Stimulated activated naive CD8-positive, alpha-beta T cell treated with anti-CD3 and anti-CD28 coated beads, Interleukin-15, amount 100 ng/mL, for 72 hours (primary cell): ENCODE data around the gene MYDGF.
"Not testable (repeated sequence)": the region's sequence is repeated elsewhere in the genome, so short reads cannot be mapped to it uniquely, and the experiment has no call there.

Source experiments
- ATAC-seq: fragments of 150-1000 bp; cut with Tn5 transposase; 2 replicates; pipeline ENCODE4 v1.10.0; 2021; ENCODE audit warnings: mild to moderate bottlenecking, moderate library complexity
- DNase-seq, 2 donors: peaks; one replicate each; pipeline ENCODE4 v3.0.0; 2021 to 2022
- H3K27ac Mint-ChIP-seq, 2 donors: one replicate each; pipeline ENCODE4 v1.8.0; 2022; ENCODE audit warnings: mild to moderate bottlenecking in 2 of 2, mixed read lengths in 2 of 2, moderate library complexity in 2 of 2
- H3K27me3 Mint-ChIP-seq: one replicate; pipeline ENCODE4 v1.8.0; 2022; ENCODE audit warnings: mixed read lengths
- H3K4me1 Mint-ChIP-seq: one replicate; pipeline ENCODE4 v1.8.0; 2022; ENCODE audit warnings: mild to moderate bottlenecking, mixed read lengths
- H3K4me3 Mint-ChIP-seq, 2 donors: one replicate each; pipeline ENCODE4 v1.8.0; 2022; ENCODE audit warnings: mild to moderate bottlenecking in 2 of 2, mixed read lengths in 2 of 2, moderate library complexity in 1 of 2
- H3K9me3 Mint-ChIP-seq, 2 donors: one replicate each; pipeline ENCODE4 v1.8.0; 2022; ENCODE audit warnings: mixed read lengths in 2 of 2

The MYDGF gene

DNA sequence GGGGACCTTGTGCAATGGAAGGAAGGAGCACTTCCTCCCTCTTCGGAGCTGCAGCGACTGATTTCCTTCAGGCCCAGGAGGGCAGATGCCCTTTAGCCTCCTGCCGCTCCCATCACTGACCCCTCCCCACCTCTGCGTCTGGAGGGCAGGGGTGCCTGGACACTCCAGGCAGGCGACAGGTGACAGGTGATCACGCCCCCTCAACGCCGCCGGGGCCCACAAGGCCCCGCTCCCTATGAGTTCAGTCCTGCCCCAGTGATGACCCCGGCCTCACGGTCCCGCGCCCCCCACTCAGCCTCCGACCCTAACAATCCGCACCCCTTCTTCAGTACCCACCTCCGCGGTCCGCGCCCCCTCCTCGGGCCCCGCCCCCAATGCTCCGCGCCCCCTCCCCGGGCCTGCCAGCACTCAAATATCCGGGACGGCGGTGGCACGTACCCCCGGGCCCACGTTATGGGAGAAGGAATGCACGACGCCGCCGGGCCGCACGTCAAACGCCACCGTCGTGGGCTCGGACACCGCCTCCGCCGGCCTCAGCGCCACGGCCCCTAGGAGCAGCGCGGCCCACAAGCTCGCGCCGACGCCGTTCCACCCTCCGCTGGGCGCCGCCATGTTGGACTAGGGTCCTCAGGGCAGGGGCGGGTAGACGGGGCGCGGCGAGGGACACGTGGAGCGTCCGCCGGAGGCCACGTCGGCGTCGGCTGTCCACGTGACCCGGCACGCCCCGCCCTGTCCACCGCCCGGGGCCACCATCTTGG, at the start of gene MYDGF:
MYDGF (minus strand) TSS at position 620 of the 758 bp plus-strand sequence; CDS start at position 612, 8 bp downstream.
- peak; percentile 100 for ATAC-seq
- Mint-ChIP-seq H3K9me3 (no peaks in the 10 kb centered on the region), H3K27me3 (no peaks in the 10 kb centered on the region), H3K4me3 (peak within 1 kb of the TSS; percentile 91 to 92), H3K4me1 (peaks cover 15% of the 10 kb centered on the region), H3K27ac (peak within 1 kb of the TSS; percentile 96 to 98)
- peak; percentile 93 to 94 for DNase-seq

GRCh38 chr19:4719499-4719866, 49.3 kb upstream of the MYDGF start:
- DNase-seq (no peak), ATAC-seq (no peak)
- H3K4me1 Mint-ChIP-seq: peaks cover 42% of the 10 kb centered on the region
- H3K4me3 Mint-ChIP-seq: no peak overlapping the region
- no peak overlapping the region for H3K27ac Mint-ChIP-seq
- H3K27me3 Mint-ChIP-seq: no peaks in the 10 kb centered on the region
- H3K9me3 Mint-ChIP-seq: no peaks in the 10 kb centered on the region

- peak overlapping the region in 1 of 2 donors; percentile 59 for H3K27ac Mint-ChIP-seq
- ATAC-seq (no peak), DNase-seq (no peak)
- peaks cover 34% of the 10 kb centered on the region for H3K4me1 Mint-ChIP-seq
- H3K4me3 Mint-ChIP-seq: no peak overlapping the region
- no peaks in the 10 kb centered on the region for H3K27me3 Mint-ChIP-seq
- no peaks in the 10 kb centered on the region for H3K9me3 Mint-ChIP-seq
Measured at GRCh38 chr19:4717966-4718701, 48.0 kb upstream of the MYDGF start.

GRCh38 chr19:4717191-4717965, 47.2 kb upstream of the MYDGF start:
- Mint-ChIP-seq H3K4me3 (no peak overlapping the region), H3K27ac (no peak overlapping the region), H3K27me3 (no peaks in the 10 kb centered on the region), H3K4me1 (peaks cover 29% of the 10 kb centered on the region), H3K9me3 (no peaks in the 10 kb centered on the region)
- ATAC-seq: no peak
- no peak for DNase-seq

DNA sequence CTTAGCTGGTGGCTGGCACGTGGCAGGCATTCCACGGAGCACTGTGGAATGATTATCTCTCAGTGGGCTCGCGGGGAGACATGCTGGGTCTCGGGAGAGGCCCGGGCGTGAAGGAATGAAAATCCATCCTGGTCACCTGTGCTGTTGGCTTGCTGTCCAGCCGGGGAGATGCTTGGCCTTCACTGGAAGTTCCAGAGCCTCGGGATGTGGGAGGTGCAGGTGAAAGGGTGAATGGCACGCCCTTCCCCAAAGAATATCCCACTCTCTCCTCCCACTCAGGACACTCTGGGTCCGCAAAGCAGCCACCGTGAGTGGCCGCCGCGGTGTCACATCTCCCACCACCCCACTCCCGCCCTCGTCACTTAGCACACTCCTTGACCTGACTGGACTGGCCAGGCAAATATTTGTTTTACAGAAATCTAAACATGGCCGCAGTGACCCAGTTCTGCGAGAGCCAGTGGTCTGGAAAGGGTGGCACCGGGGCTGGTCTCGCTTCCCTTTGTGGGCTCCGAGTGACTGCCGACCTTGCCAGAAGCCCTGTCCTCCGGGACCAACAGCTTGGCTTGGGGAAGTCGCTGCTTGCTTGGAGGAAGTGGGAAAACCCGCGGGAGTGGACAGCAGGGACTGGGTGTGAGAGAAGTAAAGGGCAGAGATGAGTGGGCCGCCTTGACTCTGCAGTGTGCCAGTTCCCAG, 45.5 kb upstream of the MYDGF start:
- ATAC-seq (no peak), DNase-seq (no peak)
- no peaks in the 10 kb centered on the region for H3K9me3 Mint-ChIP-seq
- peaks cover 18% of the 10 kb centered on the region for H3K4me1 Mint-ChIP-seq
- no peaks in the 10 kb centered on the region for H3K27me3 Mint-ChIP-seq
- H3K4me3 Mint-ChIP-seq: no peak overlapping the region
- peak overlapping the region in 1 of 2 donors; percentile 31 for H3K27ac Mint-ChIP-seq

DNA sequence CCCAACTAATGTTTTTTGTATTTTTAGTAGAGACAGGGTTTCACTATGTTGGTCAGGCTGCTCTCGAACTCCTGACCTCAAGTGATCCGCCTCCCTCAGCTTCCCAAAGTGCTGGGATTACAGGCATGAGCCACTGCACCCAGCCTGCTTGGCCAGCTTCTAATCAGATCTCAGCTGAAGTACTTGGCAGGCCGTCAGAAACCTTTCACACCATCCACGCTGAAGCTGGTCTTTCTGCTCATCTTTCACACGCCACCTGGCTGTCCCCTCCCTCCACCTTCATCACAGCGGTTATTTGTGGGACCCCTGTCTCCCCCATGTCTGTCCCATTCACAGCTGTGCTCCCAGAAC, 45.0 kb upstream of the MYDGF start:
- H3K4me1 Mint-ChIP-seq: peaks cover 18% of the 10 kb centered on the region
- H3K4me3 Mint-ChIP-seq, H3K9me3 Mint-ChIP-seq, H3K27me3 Mint-ChIP-seq, ATAC-seq, DNase-seq, H3K27ac Mint-ChIP-seq: not testable (repeated sequence)

DNA sequence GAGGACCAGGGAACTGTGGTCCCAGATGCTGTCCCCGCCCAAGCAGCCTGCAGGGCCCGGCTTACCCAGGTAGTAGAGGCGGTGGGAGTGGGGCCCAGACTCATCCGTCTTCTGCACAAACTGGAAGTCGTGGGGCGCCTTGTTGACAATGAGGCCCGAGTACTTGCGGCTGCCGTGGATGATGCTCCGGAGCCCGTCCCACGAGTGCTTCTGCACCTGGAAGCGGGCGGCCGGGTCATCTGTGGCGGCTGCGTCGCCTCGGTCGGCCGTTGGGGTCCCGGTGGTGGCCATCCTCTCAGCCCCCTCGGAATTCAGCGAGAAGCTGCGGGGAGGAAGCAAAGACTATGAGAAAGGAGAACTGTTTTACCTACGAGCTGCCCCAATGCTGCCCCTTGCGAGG, 43.9 kb upstream of the MYDGF start:
- ATAC-seq: no peak
- H3K27ac Mint-ChIP-seq: no peak overlapping the region

GRCh38 chr19:4713384-4713951, 43.3 kb upstream of the MYDGF start:
- no peak overlapping the region for H3K4me3 Mint-ChIP-seq
- peaks cover 22% of the 10 kb centered on the region for H3K4me1 Mint-ChIP-seq
- no peaks in the 10 kb centered on the region for H3K27me3 Mint-ChIP-seq
- no peaks in the 10 kb centered on the region for H3K9me3 Mint-ChIP-seq
- ATAC-seq: no peak
- no peak for DNase-seq
- no peak overlapping the region for H3K27ac Mint-ChIP-seq

More for the DNA sequence above, 43.9 kb upstream of the MYDGF start:
- H3K4me1 Mint-ChIP-seq: peaks cover 21% of the 10 kb centered on the region
- no peaks in the 10 kb centered on the region for H3K9me3 Mint-ChIP-seq
- no peak for DNase-seq
- H3K27me3 Mint-ChIP-seq: no peaks in the 10 kb centered on the region
- no peak overlapping the region for H3K4me3 Mint-ChIP-seq

GRCh38 chr19:4712771-4713170, 42.6 kb upstream of the MYDGF start:
- Mint-ChIP-seq H3K9me3 (no peaks in the 10 kb centered on the region), H3K4me1 (peaks cover 22% of the 10 kb centered on the region), H3K4me3 (no peak overlapping the region), H3K27ac (peak overlapping the region in 1 of 2 donors; percentile 76), H3K27me3 (no peaks in the 10 kb centered on the region)
- ATAC-seq: no peak
- DNase-seq: no peak

GRCh38 chr19:4711211-4711610, 41.1 kb upstream of the MYDGF start:
- Mint-ChIP-seq H3K27ac (peak overlapping the region in 1 of 2 donors; percentile 59), H3K27me3 (no peaks in the 10 kb centered on the region), H3K9me3 (no peaks in the 10 kb centered on the region), H3K4me3 (no peak overlapping the region), H3K4me1 (peaks cover 22% of the 10 kb centered on the region)
- ATAC-seq: no peak
- no peak for DNase-seq

DNA sequence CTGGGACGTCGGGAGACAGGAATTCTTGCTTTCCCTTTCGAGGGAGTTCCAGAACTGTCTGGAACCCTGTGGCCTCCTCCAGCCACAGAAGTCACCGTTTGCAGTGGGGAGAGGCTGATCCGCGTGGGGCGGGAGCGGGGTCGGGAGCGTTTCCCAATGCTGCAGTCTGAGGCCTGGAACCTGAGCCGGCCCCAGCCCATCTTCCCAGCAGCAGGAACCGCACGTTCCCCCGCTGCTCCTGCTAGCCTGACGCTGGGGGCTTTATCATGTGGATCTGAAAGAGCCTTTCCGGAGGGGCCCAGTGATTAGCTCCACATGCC, 40.1 kb upstream of the MYDGF start:
- ATAC-seq (no peak), DNase-seq (no peak)
- H3K27me3 Mint-ChIP-seq: no peaks in the 10 kb centered on the region
- peak overlapping the region; percentile 27 to 76 for H3K27ac Mint-ChIP-seq
- H3K4me1 Mint-ChIP-seq: peaks cover 22% of the 10 kb centered on the region
- no peak overlapping the region for H3K4me3 Mint-ChIP-seq
- no peaks in the 10 kb centered on the region for H3K9me3 Mint-ChIP-seq

DNA sequence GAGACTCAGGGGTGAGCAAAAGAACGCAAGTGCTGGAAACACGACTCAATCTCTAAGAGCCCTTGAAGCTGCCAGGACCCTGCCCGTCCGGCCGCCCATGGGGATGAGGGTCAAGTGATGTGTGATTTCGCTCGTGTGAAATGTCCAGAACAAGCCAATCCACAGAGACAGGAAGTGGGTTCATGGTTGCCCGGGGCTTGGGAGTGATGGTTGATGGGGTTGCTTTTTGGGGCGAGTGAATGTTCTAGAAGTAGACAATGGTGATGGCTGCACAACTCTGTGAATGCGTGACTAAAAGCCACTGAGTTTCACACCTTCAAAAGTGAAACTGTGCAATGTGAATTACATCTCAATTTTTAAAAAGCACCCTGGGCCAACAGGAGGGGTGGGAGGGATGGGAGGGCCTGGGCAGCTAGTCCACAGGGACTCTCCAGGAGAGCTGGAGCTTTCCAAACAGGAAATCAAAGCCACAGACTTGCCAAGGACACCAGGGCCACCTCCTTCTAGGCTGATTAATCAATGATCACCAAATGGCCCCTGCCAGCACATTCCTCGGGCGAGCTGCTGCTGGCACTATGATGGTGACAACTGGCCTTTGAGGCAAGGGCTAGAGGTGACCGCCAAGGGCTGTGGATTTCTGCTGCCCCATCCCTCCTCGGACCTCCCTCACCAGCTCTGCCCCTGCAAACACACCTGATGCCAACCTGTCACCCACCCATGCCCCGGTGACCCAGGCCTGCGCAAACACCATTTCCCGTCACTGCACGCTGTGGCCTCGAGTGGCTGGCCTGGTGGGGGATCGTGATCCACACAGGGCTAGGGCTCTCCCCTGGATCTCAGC, 39.5 kb upstream of the MYDGF start:
- Mint-ChIP-seq H3K4me3 (no peak overlapping the region), H3K27ac (peak overlapping the region; percentile 72 to 76), H3K27me3 (no peaks in the 10 kb centered on the region), H3K4me1 (peaks cover 22% of the 10 kb centered on the region), H3K9me3 (no peaks in the 10 kb centered on the region)
- ATAC-seq (no peak), DNase-seq (no peak)

GRCh38 chr19:4707956-4708650, 38.0 kb upstream of the MYDGF start:
- peaks cover 22% of the 10 kb centered on the region for H3K4me1 Mint-ChIP-seq
- H3K4me3 Mint-ChIP-seq: no peak overlapping the region
- H3K27ac Mint-ChIP-seq: no peak overlapping the region
- DNase-seq (no peak), ATAC-seq (no peak)
- H3K27me3 Mint-ChIP-seq: no peaks in the 10 kb centered on the region
- H3K9me3 Mint-ChIP-seq: no peaks in the 10 kb centered on the region

DNA sequence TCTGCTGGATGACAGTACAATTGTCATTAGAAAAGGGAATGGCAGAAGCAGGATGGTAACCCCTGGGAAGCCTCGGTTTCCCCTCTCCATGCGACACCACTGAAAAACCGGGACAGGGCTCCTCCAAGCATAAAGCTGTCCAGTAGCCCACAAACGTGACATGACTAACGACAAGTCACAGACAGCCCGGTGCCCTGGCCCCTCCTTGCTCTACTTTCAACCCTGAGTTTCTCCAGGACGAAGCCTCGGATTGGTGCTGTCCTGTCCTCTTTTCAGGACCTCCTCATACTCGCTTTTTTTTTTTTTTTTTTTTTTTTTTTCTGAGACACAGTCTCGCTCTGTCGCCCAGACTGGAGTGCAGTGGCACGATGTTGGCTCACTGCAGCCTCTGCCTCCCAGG, 37.2 kb upstream of the MYDGF start:
- H3K27me3 Mint-ChIP-seq: no peaks in the 10 kb centered on the region
- H3K27ac Mint-ChIP-seq: no peak overlapping the region
- ATAC-seq: no peak
- peaks cover 22% of the 10 kb centered on the region for H3K4me1 Mint-ChIP-seq
- DNase-seq: no peak
- no peaks in the 10 kb centered on the region for H3K9me3 Mint-ChIP-seq
- H3K4me3 Mint-ChIP-seq: no peak overlapping the region
